Measurements from ENCODE around the gene MYO1C.

DNA sequence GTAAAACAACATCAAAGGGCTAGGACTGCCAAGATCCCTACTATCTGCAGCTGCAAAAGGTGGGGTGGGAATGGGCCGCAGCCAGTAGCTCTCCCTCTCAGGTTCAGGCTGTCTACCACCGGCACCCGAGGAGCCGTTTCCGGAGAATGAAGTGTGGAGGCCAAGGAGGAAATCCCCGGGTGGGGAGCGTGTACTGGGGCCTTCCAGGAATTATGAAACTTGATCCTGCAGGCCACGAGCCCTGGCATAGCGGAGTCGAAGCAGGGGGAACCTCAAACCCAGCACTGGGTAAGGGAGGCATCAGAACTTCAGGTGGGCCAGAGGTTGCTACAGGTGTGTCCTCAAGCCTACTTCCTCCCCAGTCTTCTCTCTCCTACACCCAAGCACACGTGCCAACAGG lies 18.8 kb upstream of the MYO1C start:
- TF ChIP-seq CTCF (IDR thresholded peaks at IDR 0.05; ENCODE audit: low read depth, low read length) = no peak
- TF ChIP-seq EZH2phosphoT487 (IDR thresholded peaks at IDR 0.05; ENCODE audit: low read depth) = no peak
